HepG2 (cell line): ENCODE measurements around the gene GPBAR1. TPM values are rescaled to one million over a fixed set of nuclear protein-coding genes. Genes with fewer than 3 reads are reported as not detected.

Source experiments
- EED ChIP-seq: sonication (generic); formaldehyde crosslinking; IDR thresholded peaks from 2 replicates; pipeline ENCODE4 v1.5.0; 2020; ENCODE audit warnings: mild to moderate bottlenecking, missing genetic modification reagents
- ELF4 ChIP-seq: sonication (generic); formaldehyde crosslinking; IDR thresholded peaks from 2 replicates; pipeline ENCODE4 v1.5.0; 2020; ENCODE audit warnings: missing genetic modification reagents, mild to moderate bottlenecking, moderate library complexity, borderline replicate concordance
- GZF1 ChIP-seq: sonication (generic); formaldehyde crosslinking; IDR thresholded peaks from 2 replicates; pipeline ENCODE4 v1.5.1; 2020; ENCODE audit warnings: mild to moderate bottlenecking, missing genetic modification reagents
- NFE2L1 ChIP-seq: sonication (generic); formaldehyde crosslinking; IDR thresholded peaks from 2 replicates; pipeline ENCODE4 v1.4.0; 2020; ENCODE audit warnings: missing genetic modification reagents, mild to moderate bottlenecking, borderline replicate concordance
- PPARG ChIP-seq: conservative IDR thresholded peaks from 2 replicates; pipeline ENCODE4 v1.6.1; 2016; ENCODE audit warnings: missing biosample characterization, missing genetic modification reagents
- RFXANK ChIP-seq: IDR thresholded peaks from 2 replicates; pipeline ENCODE4 v1.6.1; 2016
- SIX4 ChIP-seq: sonication (generic); formaldehyde crosslinking; IDR thresholded peaks from 2 replicates; pipeline ENCODE4 v1.4.0; 2020; ENCODE audit warnings: missing genetic modification reagents
- SNAI1 ChIP-seq: sonication (generic); formaldehyde crosslinking; IDR thresholded peaks from 2 replicates; pipeline ENCODE4 v1.5.0; 2020; ENCODE audit warnings: mild to moderate bottlenecking, missing genetic modification reagents, borderline replicate concordance
- SOX5 ChIP-seq: IDR thresholded peaks from 2 replicates; pipeline ENCODE4 v1.6.1; 2016; ENCODE audit warnings: borderline replicate concordance
- ZNF543 ChIP-seq: sonication (generic); formaldehyde crosslinking; IDR thresholded peaks from 2 replicates; pipeline ENCODE4 v1.4.0; 2020; ENCODE audit warnings: mild to moderate bottlenecking, missing genetic modification reagents
- ZNF678 ChIP-seq: sonication (generic); formaldehyde crosslinking; IDR thresholded peaks from 2 replicates; pipeline ENCODE4 v1.4.0; 2020; ENCODE audit warnings: mild to moderate bottlenecking, missing genetic modification reagents
- ZNF7 ChIP-seq: IDR thresholded peaks from 2 replicates; pipeline ENCODE4 v1.6.1; 2016; ENCODE audit warnings: missing biosample characterization, missing genetic modification reagents
- ZNF773 ChIP-seq: sonication (generic); formaldehyde crosslinking; IDR thresholded peaks from 2 replicates; pipeline ENCODE4 v1.4.0; 2020; ENCODE audit warnings: missing genetic modification reagents, borderline replicate concordance
- ZNF776 ChIP-seq: sonication (generic); formaldehyde crosslinking; IDR thresholded peaks from 2 replicates; pipeline ENCODE4 v1.4.0; 2020; ENCODE audit warnings: mild to moderate bottlenecking, missing genetic modification reagents
- polyA plus RNA-seq, 8 experiments: library from polyadenylated mRNA; depleted of rRNA in 3 of 8; stranded (reverse) in 7 of 8; unstranded in 1 of 8; fragments of >200 nt; fragmentation: Illumina TruSeq in 4 of 8; extraction: Trizol in 4 of 8; gene quantifications; 2 replicates each; pipeline versions ENCODE4 v1.2.1 to v1.2.3, GENCODE V29; 2011 to 2016; ENCODE audit warnings: low read depth in 4 of 8, missing spikeins in 1 of 8, mixed read lengths in 1 of 8; ENCODE audit not compliant: insufficient read depth in 1 of 8
- total RNA-seq, 5 experiments: library from RNA; depleted of rRNA; stranded (reverse); fragments of >200 nt; fragmentation: Illumina TruSeq; extraction: Trizol; gene quantifications; 2 replicates each; pipeline ENCODE4 v1.2.3, GENCODE V29; 2016; ENCODE audit warnings: low read depth in 1 of 5
- TF ChIP-seq, protein P1 (sequence below): sonication (generic); formaldehyde crosslinking; IDR thresholded peaks from 2 replicates; pipeline ENCODE4 v1.4.0; 2020; ENCODE audit warnings: missing genetic modification reagents, borderline replicate concordance
- TF ChIP-seq, protein P2 (sequence below): sonication (generic); formaldehyde crosslinking; IDR thresholded peaks from 2 replicates; pipeline ENCODE4 v1.9.0; 2021; ENCODE audit warnings: missing genetic modification reagents, borderline replicate concordance
- TF ChIP-seq, protein P3 (sequence below): sonication (generic); formaldehyde crosslinking; IDR thresholded peaks from 2 replicates; pipeline ENCODE4 v1.4.0; 2020; ENCODE audit warnings: missing genetic modification reagents, mild to moderate bottlenecking, borderline replicate concordance
- TF ChIP-seq, protein P4 (sequence below): sonication (generic); formaldehyde crosslinking; IDR thresholded peaks from 2 replicates; pipeline ENCODE4 v1.4.0; 2020; ENCODE audit warnings: missing genetic modification reagents
- TF ChIP-seq, protein P5 (sequence below): IDR thresholded peaks from 2 replicates; pipeline ENCODE4 v1.6.1; 2018; ENCODE audit warnings: missing genetic modification reagents

GPBAR1 gene
- total and polyA plus RNA-seq, 2 of the 13 experiments (the other 11 are each of a cell fraction or from before 2014, with no cell fraction given): 0.05 to 0.09 TPM

DNA sequence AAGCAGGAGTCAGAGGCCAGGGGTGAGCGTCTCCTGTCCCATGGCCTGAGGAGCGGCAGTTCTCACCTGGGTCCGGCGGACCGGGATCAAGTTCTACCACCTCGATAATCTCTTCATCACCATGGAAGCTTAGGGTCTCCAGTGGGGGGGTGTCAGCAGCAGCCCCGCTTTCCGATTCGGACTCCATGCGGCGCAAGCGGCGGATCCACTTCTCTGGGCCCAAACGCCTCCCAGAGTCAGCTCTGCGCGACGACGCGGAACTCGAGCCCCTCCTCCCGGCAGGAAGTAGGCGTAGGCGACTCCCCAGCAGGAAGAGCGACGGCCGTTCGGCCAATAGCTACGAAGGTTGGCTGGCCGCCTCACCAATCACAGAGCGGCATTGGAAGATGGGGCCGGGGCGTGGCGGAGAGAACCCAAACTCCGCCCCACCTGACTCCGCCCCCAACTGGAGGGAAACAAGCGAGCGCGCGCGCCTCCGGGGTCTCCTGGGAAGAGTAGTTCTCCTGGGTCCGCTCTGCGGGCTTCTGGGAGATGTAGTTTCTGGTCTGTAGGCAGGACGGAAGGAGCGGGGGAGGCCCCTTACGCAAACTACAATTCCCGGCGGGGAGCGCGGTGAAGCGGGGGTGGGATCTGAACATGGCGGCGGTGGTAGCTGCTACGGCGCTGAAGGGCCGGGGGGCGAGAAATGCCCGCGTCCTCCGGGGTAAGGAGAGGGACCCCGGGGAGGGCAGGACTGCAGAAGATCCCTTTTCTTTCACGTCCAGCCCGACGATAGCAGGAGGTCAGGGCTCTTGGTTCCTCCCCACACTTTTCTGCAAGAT lies 9.3 kb downstream of the GPBAR1 start, which contains the start of the genes AAMP and PNKD (continued):
- TF ChIP-seq, protein P1, sequence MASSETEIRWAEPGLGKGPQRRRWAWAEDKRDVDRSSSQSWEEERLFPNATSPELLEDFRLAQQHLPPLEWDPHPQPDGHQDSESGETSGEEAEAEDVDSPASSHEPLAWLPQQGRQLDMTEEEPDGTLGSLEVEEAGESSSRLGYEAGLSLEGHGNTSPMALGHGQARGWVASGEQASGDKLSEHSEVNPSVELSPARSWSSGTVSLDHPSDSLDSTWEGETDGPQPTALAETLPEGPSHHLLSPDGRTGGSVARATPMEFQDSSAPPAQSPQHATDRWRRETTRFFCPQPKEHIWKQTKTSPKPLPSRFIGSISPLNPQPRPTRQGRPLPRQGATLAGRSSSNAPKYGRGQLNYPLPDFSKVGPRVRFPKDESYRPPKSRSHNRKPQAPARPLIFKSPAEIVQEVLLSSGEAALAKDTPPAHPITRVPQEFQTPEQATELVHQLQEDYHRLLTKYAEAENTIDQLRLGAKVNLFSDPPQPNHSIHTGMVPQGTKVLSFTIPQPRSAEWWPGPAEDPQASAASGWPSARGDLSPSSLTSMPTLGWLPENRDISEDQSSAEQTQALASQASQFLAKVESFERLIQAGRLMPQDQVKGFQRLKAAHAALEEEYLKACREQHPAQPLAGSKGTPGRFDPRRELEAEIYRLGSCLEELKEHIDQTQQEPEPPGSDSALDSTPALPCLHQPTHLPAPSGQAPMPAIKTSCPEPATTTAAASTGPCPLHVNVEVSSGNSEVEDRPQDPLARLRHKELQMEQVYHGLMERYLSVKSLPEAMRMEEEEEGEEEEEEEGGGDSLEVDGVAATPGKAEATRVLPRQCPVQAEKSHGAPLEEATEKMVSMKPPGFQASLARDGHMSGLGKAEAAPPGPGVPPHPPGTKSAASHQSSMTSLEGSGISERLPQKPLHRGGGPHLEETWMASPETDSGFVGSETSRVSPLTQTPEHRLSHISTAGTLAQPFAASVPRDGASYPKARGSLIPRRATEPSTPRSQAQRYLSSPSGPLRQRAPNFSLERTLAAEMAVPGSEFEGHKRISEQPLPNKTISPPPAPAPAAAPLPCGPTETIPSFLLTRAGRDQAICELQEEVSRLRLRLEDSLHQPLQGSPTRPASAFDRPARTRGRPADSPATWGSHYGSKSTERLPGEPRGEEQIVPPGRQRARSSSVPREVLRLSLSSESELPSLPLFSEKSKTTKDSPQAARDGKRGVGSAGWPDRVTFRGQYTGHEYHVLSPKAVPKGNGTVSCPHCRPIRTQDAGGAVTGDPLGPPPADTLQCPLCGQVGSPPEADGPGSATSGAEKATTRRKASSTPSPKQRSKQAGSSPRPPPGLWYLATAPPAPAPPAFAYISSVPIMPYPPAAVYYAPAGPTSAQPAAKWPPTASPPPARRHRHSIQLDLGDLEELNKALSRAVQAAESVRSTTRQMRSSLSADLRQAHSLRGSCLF: no peak; the same call in 1 of the 2 replicates
- peak; percentile 88; the same call in 1 of the 2 replicates for TF ChIP-seq ZNF543 (CRISPR knock-in tag)
- peak; percentile 42; the same call in 1 of the 2 replicates for TF ChIP-seq SOX5 (CRISPR knock-in tag)
- 0 out of 2 replicates have a peak, but pooled peaks have one; percentile 11 for TF ChIP-seq PPARG (CRISPR knock-in tag)
- no peak for TF ChIP-seq EED (CRISPR knock-in tag)
- TF ChIP-seq NFE2L1 (CRISPR knock-in tag): no peak
- TF ChIP-seq, protein P2, sequence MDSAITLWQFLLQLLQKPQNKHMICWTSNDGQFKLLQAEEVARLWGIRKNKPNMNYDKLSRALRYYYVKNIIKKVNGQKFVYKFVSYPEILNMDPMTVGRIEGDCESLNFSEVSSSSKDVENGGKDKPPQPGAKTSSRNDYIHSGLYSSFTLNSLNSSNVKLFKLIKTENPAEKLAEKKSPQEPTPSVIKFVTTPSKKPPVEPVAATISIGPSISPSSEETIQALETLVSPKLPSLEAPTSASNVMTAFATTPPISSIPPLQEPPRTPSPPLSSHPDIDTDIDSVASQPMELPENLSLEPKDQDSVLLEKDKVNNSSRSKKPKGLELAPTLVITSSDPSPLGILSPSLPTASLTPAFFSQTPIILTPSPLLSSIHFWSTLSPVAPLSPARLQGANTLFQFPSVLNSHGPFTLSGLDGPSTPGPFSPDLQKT: peak; percentile 81; the same call in 1 of the 2 replicates
- peak; percentile 81; the same call in 1 of the 2 replicates for TF ChIP-seq ZNF773 (CRISPR knock-in tag)
- TF ChIP-seq ZNF776: peak; percentile 85
- peak; percentile 96 for TF ChIP-seq ELF4 (CRISPR knock-in tag)
- no peak; the same call in 1 of the 2 replicates for TF ChIP-seq ZNF678 (CRISPR knock-in tag)
- TF ChIP-seq RFXANK (CRISPR knock-in tag): peak; percentile 75; the same call in 1 of the 2 replicates
- TF ChIP-seq, protein P3, sequence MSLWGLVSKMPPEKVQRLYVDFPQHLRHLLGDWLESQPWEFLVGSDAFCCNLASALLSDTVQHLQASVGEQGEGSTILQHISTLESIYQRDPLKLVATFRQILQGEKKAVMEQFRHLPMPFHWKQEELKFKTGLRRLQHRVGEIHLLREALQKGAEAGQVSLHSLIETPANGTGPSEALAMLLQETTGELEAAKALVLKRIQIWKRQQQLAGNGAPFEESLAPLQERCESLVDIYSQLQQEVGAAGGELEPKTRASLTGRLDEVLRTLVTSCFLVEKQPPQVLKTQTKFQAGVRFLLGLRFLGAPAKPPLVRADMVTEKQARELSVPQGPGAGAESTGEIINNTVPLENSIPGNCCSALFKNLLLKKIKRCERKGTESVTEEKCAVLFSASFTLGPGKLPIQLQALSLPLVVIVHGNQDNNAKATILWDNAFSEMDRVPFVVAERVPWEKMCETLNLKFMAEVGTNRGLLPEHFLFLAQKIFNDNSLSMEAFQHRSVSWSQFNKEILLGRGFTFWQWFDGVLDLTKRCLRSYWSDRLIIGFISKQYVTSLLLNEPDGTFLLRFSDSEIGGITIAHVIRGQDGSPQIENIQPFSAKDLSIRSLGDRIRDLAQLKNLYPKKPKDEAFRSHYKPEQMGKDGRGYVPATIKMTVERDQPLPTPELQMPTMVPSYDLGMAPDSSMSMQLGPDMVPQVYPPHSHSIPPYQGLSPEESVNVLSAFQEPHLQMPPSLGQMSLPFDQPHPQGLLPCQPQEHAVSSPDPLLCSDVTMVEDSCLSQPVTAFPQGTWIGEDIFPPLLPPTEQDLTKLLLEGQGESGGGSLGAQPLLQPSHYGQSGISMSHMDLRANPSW (CRISPR knock-in tag): no peak
- TF ChIP-seq, protein P4, sequence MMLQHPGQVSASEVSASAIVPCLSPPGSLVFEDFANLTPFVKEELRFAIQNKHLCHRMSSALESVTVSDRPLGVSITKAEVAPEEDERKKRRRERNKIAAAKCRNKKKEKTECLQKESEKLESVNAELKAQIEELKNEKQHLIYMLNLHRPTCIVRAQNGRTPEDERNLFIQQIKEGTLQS: no peak
- TF ChIP-seq ZNF7 (CRISPR knock-in tag): no peak
- peak; percentile 94 for TF ChIP-seq SNAI1 (CRISPR knock-in tag)
- no peak for TF ChIP-seq GZF1 (CRISPR knock-in tag)
- TF ChIP-seq, protein P5, sequence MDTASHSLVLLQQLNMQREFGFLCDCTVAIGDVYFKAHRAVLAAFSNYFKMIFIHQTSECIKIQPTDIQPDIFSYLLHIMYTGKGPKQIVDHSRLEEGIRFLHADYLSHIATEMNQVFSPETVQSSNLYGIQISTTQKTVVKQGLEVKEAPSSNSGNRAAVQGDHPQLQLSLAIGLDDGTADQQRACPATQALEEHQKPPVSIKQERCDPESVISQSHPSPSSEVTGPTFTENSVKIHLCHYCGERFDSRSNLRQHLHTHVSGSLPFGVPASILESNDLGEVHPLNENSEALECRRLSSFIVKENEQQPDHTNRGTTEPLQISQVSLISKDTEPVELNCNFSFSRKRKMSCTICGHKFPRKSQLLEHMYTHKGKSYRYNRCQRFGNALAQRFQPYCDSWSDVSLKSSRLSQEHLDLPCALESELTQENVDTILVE (CRISPR knock-in tag): peak; percentile 74; the same call in 1 of the 2 replicates
- TF ChIP-seq SIX4 (CRISPR knock-in tag): no peak; the same call in 1 of the 2 replicates
